22Rv1 (cell line): ENCODE results near the gene CARD9.

ENCODE experiments used
- CTCF ChIP-seq: fragments of 450-650 bp; IDR thresholded peaks from 2 replicates; pipeline ENCODE4 v1.5.1; 2017; ENCODE audit warnings: mild to moderate bottlenecking
- ZFX ChIP-seq: fragments of 450-650 bp; IDR thresholded peaks from 2 replicates; pipeline ENCODE4 v1.6.1; 2017; ENCODE audit warnings: antibody characterized with exemption, borderline replicate concordance

- TF ChIP-seq CTCF (no peak), ZFX (no peak)
Observed at GRCh38 chr9:136368190-136368589, 5.3 kb downstream of the CARD9 start.
